ENCODE results near the gene SDS. TPM values are rescaled to one million over a fixed set of nuclear protein-coding genes. Genes with fewer than 3 reads are reported as not detected.

SDS gene
- total and polyA plus RNA-seq, 2 experiments from 2014 or later: 0.39 to 0.43 TPM

DNA sequence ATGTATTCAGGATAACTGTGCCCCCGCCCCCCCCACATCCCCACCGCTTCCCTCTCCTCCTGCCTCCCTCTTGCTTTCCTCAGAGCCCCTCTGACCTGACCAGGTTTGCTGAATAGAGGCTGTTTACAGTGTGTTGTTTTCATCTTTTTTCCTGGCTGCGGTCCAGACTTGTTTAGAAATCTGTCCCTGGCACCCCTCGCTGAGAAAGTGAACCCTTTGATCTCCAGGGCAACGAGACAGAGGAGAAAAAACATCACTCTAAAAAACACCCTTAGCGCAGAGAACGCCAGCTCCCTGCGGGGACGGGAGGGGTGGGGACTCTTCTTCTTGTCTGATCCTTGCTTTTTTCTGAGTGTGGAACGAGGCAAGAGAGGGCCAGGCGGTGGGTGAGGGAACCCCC is 22.5 kb downstream of the SDS start:
- WGBS (ENCODE audit: low lambda C conversion rate, missing lambda C conversion rate): 76% methylated on average over 8 of the region's 11 CpGs

DNA sequence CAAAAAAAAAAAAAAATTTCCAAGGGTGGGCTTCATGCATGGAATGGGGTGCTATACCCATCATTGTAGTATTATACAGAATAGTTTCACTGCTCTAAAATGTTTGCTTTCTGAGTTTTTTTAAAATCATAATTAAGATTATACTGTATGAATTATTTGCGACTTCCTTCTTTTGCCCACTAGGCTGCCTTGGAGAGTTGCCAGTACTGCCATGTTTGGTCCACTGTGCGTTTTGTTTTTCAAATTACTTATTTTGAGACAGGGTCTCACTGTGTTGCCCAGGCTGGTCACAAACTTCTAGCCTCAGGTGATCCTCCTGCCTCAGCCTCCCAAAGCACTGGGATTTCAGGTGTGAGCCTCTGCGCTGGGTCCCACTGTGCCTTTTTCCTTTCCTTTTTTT is 25.4 kb downstream of the SDS start:
- H3K4me2 ChIP-seq: no peak overlapping the region
- no peaks in the 10 kb centered on the region for H3K9me3 ChIP-seq (ENCODE audit: low read depth)
- no peak overlapping the region for H3K27ac ChIP-seq
- no peak overlapping the region for H3K4me3 ChIP-seq
- WGBS (ENCODE audit: low lambda C conversion rate, missing lambda C conversion rate): 98% methylated on average over 3 of the region's 3 CpGs
- no peak overlapping the region for H2AFZ ChIP-seq
- H4K20me1 ChIP-seq (ENCODE audit: insufficient read depth, poor library complexity, severe bottlenecking): no peaks in the 10 kb centered on the region
- H3K79me2 ChIP-seq: no peaks in the 10 kb centered on the region
- no peaks in the 10 kb centered on the region for H3K36me3 ChIP-seq (replicated peaks; ENCODE audit: insufficient read depth, low read depth)
- no peak for DNase-seq (ENCODE audit: low spot score)
- TF ChIP-seq EZH2 (IDR thresholded peaks at IDR 0.05; ENCODE audit: borderline replicate concordance): no peak
- TF ChIP-seq, protein P1, sequence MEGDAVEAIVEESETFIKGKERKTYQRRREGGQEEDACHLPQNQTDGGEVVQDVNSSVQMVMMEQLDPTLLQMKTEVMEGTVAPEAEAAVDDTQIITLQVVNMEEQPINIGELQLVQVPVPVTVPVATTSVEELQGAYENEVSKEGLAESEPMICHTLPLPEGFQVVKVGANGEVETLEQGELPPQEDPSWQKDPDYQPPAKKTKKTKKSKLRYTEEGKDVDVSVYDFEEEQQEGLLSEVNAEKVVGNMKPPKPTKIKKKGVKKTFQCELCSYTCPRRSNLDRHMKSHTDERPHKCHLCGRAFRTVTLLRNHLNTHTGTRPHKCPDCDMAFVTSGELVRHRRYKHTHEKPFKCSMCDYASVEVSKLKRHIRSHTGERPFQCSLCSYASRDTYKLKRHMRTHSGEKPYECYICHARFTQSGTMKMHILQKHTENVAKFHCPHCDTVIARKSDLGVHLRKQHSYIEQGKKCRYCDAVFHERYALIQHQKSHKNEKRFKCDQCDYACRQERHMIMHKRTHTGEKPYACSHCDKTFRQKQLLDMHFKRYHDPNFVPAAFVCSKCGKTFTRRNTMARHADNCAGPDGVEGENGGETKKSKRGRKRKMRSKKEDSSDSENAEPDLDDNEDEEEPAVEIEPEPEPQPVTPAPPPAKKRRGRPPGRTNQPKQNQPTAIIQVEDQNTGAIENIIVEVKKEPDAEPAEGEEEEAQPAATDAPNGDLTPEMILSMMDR (IDR thresholded peaks at IDR 0.05; ENCODE audit: poor library complexity): no peak
- no peak for TF ChIP-seq EZH2phosphoT487 (IDR thresholded peaks at IDR 0.05; ENCODE audit: low read depth, severe bottlenecking, unreplicated experiment)
- H3K9me2 ChIP-seq (replicated peaks; ENCODE audit: insufficient read depth): no peaks in the 10 kb centered on the region
- H3K4me1 ChIP-seq (ENCODE audit: insufficient read depth): no peaks in the 10 kb centered on the region
- H3K27me3 ChIP-seq: no peaks in the 10 kb centered on the region

More for the DNA sequence above, 22.5 kb downstream of the SDS start:
- Histone ChIP-seq H3K4me3 (no peak overlapping the region), H3K27me3 (no peaks in the 10 kb centered on the region), H3K4me1 (ENCODE audit: insufficient read depth) (no peaks in the 10 kb centered on the region), H3K9me3 (ENCODE audit: low read depth) (no peaks in the 10 kb centered on the region), H3K27ac (no peak overlapping the region), H3K9me2 (replicated peaks; ENCODE audit: insufficient read depth) (no peaks in the 10 kb centered on the region), H3K36me3 (replicated peaks; ENCODE audit: insufficient read depth, low read depth) (no peaks in the 10 kb centered on the region), H4K20me1 (ENCODE audit: insufficient read depth, poor library complexity, severe bottlenecking) (no peaks in the 10 kb centered on the region), H3K79me2 (no peaks in the 10 kb centered on the region), H3K4me2 (no peak overlapping the region), H2AFZ (no peak overlapping the region)
- TF ChIP-seq EZH2phosphoT487 (IDR thresholded peaks at IDR 0.05; ENCODE audit: low read depth, severe bottlenecking, unreplicated experiment): no peak
- TF ChIP-seq EZH2 (IDR thresholded peaks at IDR 0.05; ENCODE audit: borderline replicate concordance): no peak
- TF ChIP-seq, protein P1 (IDR thresholded peaks at IDR 0.05; ENCODE audit: poor library complexity): no peak
- no peak for DNase-seq (ENCODE audit: low spot score)

DNA sequence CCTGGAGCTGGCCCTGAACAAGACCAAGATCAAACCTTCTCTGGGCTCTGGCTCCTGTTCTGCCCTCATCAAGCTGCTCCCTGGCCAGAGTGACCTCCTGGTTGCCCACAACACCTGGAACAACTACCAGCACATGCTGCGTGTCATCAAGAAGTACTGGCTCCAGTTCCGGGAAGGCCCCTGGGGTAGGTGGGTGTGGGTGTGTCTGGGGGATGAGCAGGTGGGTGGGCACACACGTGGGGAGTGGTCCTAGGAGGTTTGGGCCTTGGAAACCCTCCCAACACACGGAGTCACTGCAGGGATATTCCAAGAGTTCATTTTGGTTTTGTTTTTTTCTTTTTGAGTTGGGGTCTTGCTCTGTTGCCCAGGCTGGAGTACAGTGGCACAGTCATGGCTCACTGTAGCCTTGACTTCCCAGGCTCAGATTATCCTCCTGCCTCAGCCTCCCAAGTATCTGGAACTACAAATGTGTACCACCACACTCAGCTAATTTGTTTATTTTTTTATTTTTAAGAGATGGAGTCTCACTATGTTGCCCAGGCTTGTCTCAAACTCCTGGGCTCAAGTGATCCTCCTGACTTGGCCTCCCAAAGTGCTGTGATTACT is 28.8 kb downstream of the SDS start:
- Histone ChIP-seq H3K36me3 (replicated peaks; ENCODE audit: insufficient read depth, low read depth) (no peaks in the 10 kb centered on the region), H2AFZ (no peak overlapping the region), H4K20me1 (ENCODE audit: insufficient read depth, poor library complexity, severe bottlenecking) (no peaks in the 10 kb centered on the region), H3K4me3 (no peak overlapping the region), H3K27me3 (no peaks in the 10 kb centered on the region), H3K9me3 (ENCODE audit: low read depth) (no peaks in the 10 kb centered on the region), H3K79me2 (no peaks in the 10 kb centered on the region), H3K27ac (no peak overlapping the region), H3K4me2 (no peak overlapping the region), H3K4me1 (ENCODE audit: insufficient read depth) (no peaks in the 10 kb centered on the region), H3K9me2 (replicated peaks; ENCODE audit: insufficient read depth) (no peaks in the 10 kb centered on the region)
- TF ChIP-seq EZH2 (IDR thresholded peaks at IDR 0.05; ENCODE audit: borderline replicate concordance): no peak
- no peak for TF ChIP-seq EZH2phosphoT487 (IDR thresholded peaks at IDR 0.05; ENCODE audit: low read depth, severe bottlenecking, unreplicated experiment)
- TF ChIP-seq, protein P1 (IDR thresholded peaks at IDR 0.05; ENCODE audit: poor library complexity): no peak
- DNase-seq (ENCODE audit: low spot score): no peak
- 90% methylated on average over 4 of the region's 4 CpGs for whole genome bisulfite sequencing (ENCODE audit: low lambda C conversion rate, missing lambda C conversion rate)
